CD4-positive, alpha-beta T cell treated with Interleukin-21 for 1 hour (primary cell): Measurements from ENCODE around the gene PLXNA4.

ENCODE experiments used
- DNase-seq: peaks from one replicate; pipeline ENCODE4 v3.0.0-alpha.2; 2020

Gene PLXNA4

DNA sequence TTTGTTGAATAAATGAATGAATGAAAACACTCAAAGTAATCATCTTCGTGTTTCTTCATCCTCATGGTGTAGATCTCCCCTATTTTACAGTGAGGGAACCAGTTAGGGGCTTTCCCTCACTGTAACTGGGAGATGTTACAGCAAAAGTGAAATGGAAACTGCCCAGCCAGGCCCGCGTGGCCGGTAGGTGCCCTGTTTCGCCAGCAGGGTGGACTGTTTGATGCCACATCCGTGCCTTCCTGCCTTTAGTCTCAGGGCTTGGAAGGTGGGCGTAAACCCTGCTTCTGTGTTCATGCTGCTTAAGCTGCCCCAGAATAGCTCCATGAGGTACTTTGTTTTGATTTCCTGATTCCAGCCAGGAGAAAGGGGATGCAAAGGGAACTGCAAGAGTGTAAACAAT is 268.8 kb downstream of the PLXNA4 start:
- no peak for DNase-seq

GRCh38 chr7:132300599-132301277 is 275.5 kb downstream of the PLXNA4 start:
- no peak for DNase-seq

GRCh38 chr7:132298790-132299189 is 277.5 kb downstream of the PLXNA4 start:
- DNase-seq: no peak

GRCh38 chr7:132296820-132297219 is 279.4 kb downstream of the PLXNA4 start:
- DNase-seq: no peak

GRCh38 chr7:132295175-132295574 is 281.1 kb downstream of the PLXNA4 start:
- DNase-seq: no peak

- no peak for DNase-seq
Observed at GRCh38 chr7:132292803-132293202, 283.5 kb downstream of the PLXNA4 start.

GRCh38 chr7:132291481-132291880 is 284.8 kb downstream of the PLXNA4 start:
- DNase-seq: no peak

DNA sequence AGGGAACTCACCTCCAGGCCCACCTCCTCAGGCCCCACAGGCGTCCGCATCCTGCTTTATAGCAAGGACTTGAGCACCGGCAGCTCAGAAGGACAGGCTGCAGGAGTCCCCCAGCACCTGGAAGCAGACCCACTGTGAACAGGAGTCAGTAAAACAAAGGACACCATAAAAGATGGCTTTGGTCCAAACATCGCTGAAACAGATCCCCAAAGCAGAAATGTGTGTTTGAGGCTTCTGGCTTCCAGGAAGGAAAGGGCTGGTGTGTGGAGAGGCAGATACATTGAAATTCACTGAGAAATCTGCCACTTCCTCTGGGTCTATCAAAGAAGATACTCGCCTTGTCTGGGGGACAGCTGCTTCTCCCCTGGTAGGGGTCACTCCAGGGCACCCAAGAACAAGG is 286.2 kb downstream of the PLXNA4 start:
- DNase-seq: no peak

DNA sequence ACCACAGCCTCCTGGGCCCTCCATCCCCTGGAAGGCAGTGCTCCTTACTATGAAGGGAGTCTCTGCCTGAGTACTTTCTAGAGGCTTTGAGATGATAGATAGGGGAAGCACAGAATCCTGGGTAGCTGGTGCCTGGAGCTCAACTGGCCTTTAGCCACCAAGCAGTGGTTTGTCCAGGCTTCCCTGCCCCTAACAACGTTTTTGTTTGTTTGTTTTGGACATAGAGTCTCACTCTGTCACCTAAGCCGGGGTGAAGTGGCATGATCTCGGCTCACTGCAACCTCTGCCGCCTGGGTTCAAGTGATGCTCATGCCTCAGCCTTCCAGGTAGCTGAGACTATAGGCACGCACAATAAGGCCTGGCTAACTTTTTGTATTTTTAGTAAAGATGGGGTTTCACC is 289.4 kb downstream of the PLXNA4 start:
- DNase-seq: no peak

- no peak for DNase-seq
Observed at GRCh38 chr7:132280335-132280734, 295.9 kb downstream of the PLXNA4 start.

GRCh38 chr7:132279718-132280117 is 296.6 kb downstream of the PLXNA4 start:
- no peak for DNase-seq

DNA sequence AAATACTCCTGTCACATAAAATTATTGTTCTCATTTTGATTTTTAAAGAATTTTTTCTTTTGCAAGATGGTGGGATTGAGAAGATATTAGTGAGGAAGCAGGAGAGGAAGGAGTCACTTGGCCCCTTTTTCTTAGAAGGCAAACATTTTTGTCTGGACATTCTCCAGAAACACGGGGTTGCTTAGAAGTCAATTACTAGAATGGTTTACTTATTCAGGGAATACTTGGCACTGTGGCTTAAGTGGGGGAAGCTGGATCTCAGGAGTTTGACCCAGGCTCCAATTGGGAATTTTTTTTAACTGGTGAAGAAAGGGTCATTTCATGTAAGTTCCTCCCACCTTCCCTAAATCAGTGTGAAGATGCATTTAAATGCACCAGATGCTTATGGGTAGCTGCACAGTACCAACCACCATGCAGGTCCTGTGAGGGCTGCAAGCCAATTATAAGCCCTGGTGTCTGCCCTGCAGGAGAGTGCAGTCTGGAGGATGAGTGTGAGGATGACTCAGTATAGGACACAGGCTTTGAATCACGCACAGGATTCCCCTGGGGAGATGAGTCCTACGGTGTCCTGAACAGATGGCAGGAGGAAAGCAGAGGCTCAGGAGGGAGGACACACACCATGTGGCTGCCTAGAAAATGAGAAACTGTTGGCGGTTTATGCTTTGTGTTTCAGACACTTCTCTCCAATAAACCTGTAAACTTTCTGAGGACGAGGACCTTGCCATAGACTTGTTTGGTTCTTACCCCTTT is 299.1 kb downstream of the PLXNA4 start:
- no peak for DNase-seq

DNA sequence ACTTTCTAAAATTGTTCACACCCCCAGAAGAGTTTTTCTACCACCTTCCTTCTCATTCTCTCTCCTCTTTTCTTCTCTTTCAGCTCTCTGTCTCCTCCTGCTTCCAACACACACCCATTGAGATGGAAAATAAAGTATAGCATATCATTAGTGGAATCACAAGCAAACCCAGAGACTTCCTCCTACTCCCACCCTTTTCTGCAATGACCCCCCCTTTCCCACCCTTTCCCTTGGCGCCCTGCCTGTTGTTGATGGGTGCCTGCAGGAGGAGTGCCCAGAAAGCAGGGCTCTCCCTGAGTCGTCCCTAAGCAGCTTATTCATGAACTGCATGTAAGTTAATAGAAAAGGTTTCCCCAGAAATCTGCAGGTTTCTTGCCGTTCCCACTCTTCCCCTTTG is 300.0 kb downstream of the PLXNA4 start:
- no peak for DNase-seq

DNA sequence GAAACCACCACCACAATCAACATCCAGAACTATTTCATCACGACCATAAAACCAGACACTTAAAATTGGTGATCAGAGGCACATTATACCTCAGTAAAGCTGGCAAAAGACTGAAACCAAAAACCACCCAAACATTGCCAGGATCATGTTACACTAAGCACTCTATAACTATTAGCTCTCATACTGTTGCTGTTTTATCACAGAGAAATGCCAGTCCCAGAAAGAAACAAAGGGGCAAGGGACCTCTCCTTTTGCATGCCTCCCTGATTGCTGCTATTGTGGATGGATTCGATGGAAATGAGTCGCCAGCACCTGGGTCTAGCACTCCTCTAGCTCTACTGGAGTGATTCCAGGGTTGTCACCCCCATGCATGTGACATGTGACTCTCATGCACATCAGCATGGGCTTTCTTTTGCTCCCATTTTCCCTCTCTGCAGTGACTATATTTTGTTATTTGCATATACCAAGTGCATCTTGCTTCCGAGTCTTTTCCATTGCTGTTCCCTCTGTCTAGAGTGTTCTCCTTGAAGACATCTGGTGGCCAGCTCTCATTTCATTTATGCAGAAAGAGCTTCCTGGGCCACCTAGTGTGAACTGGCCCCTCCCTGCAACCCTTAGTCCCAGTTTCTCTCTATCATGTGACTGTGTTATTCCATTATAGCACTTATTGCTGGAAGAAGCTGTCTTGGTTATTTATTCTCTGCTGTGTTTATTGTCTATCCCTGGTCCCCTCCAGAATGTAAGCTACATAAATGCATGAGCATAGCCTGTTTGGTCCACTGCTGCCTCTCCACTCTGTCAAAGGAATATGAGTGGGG is 300.6 kb downstream of the PLXNA4 start:
- DNase-seq: no peak

GRCh38 chr7:132272763-132273371 is 303.4 kb downstream of the PLXNA4 start:
- DNase-seq: no peak

- no peak for DNase-seq
Observed at GRCh38 chr7:132270517-132270916, 305.8 kb downstream of the PLXNA4 start.

- DNase-seq: no peak
Observed at GRCh38 chr7:132269718-132270117, 306.6 kb downstream of the PLXNA4 start.

GRCh38 chr7:132263151-132263550 is 313.1 kb downstream of the PLXNA4 start:
- no peak for DNase-seq

- DNase-seq: no peak
Observed at GRCh38 chr7:132262160-132262470, 314.2 kb downstream of the PLXNA4 start.

GRCh38 chr7:132261327-132262159 is 314.7 kb downstream of the PLXNA4 start:
- DNase-seq: no peak

- DNase-seq: no peak
Observed at GRCh38 chr7:132258231-132258630, 318.0 kb downstream of the PLXNA4 start.

DNA sequence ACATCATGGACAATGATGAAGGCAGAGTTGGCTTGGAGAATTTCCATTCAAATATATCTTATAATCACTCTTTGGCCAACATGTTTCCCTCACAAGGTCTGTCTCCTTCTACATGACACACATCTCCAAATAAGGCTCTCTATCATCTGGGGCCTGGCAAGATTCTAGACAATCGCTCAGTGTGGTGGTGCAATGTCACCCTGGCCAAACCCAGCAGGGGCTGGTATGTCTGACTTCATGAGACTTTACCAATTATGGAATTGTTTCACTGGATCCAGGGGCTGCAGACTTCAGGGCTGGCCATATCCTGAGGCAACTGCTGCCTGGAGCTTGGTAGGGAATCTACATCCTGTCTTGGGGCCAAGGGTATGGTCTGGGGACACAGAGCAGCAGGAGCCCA is 319.0 kb downstream of the PLXNA4 start:
- DNase-seq: no peak
